ENCODE measurements around the gene TP53BP2. TPM values are rescaled to one million over a fixed set of nuclear protein-coding genes. Genes with fewer than 3 reads are reported as not detected.

The TP53BP2 gene
- total and polyA plus RNA-seq, 8 donors: 51.8 to 58.6 (median 55.9) TPM

GRCh38 chr1:223803211-223803610 is 42.5 kb downstream of the TP53BP2 start:
- H3K9me3 ChIP-seq: no peaks in the 10 kb centered on the region
- ATAC-seq (no peak), DNase-seq (no peak)
- H3K36me3 ChIP-seq: peaks cover 0 to 85% of the 10 kb centered on the region in 2 donors
- H3K27ac ChIP-seq: no peak overlapping the region
- H3K4me3 ChIP-seq: no peak overlapping the region
- H3K27me3 ChIP-seq: no peaks in the 10 kb centered on the region
- H3K4me1 ChIP-seq: no peaks in the 10 kb centered on the region
- intact Hi-C loops (cut with DNase I): no loop called here
- TF ChIP-seq CTCF (IDR thresholded peaks at IDR 0.05): no peak

GRCh38 chr1:223802602-223803001 is 43.1 kb downstream of the TP53BP2 start:
- Histone ChIP-seq H3K4me1 (no peaks in the 10 kb centered on the region), H3K9me3 (no peaks in the 10 kb centered on the region), H3K36me3 (peaks cover 0 to 86% of the 10 kb centered on the region in 2 donors), H3K27ac (no peak overlapping the region), H3K4me3 (no peak overlapping the region), H3K27me3 (no peaks in the 10 kb centered on the region)
- TF ChIP-seq CTCF (IDR thresholded peaks at IDR 0.05): no peak
- no peak for ATAC-seq
- intact Hi-C loops (cut with DNase I): no loop called here
- DNase-seq: no peak

GRCh38 chr1:223802032-223802431 is 43.7 kb downstream of the TP53BP2 start:
- intact Hi-C loops (cut with DNase I): no loop called here
- ATAC-seq: no peak
- Histone ChIP-seq H3K4me1 (no peaks in the 10 kb centered on the region), H3K36me3 (peaks cover 0 to 92% of the 10 kb centered on the region in 2 donors), H3K27ac (no peak overlapping the region), H3K9me3 (no peaks in the 10 kb centered on the region), H3K27me3 (no peaks in the 10 kb centered on the region), H3K4me3 (no peak overlapping the region)
- no peak for DNase-seq
- no peak for TF ChIP-seq CTCF (IDR thresholded peaks at IDR 0.05)

- H3K27ac ChIP-seq: no peak overlapping the region
- no peaks in the 10 kb centered on the region for H3K4me1 ChIP-seq
- H3K36me3 ChIP-seq: peaks cover 0 to 88% of the 10 kb centered on the region in 2 donors
- no peak for TF ChIP-seq CTCF (IDR thresholded peaks at IDR 0.05)
- no peaks in the 10 kb centered on the region for H3K27me3 ChIP-seq
- H3K4me3 ChIP-seq: no peak overlapping the region
- DNase-seq: no peak
- ATAC-seq: no peak
- H3K9me3 ChIP-seq: no peaks in the 10 kb centered on the region
- intact Hi-C loops (cut with DNase I): no loop called here
Measured at GRCh38 chr1:223796210-223796609, 49.5 kb downstream of the TP53BP2 start.

GRCh38 chr1:223794136-223794880 is 51.4 kb downstream of the TP53BP2 start:
- no peaks in the 10 kb centered on the region for H3K27me3 ChIP-seq
- no peaks in the 10 kb centered on the region for H3K4me1 ChIP-seq
- TF ChIP-seq CTCF (IDR thresholded peaks at IDR 0.05): no peak
- H3K4me3 ChIP-seq: no peak overlapping the region
- H3K9me3 ChIP-seq: no peaks in the 10 kb centered on the region
- intact Hi-C loops (cut with DNase I): no loop called here
- no peak for ATAC-seq
- H3K27ac ChIP-seq: no peak overlapping the region
- DNase-seq: no peak
- peaks cover 0 to 86% of the 10 kb centered on the region in 2 donors for H3K36me3 ChIP-seq
